GM13976 (cell line): Measurements from ENCODE around the gene EVL.

Source experiments
- DNase-seq: peaks from one replicate; pipeline ENCODE4 v3.0.0; 2012; ENCODE audit warnings: low spot score
- CTCF ChIP-seq: IDR thresholded peaks from 2 replicates; pipeline ENCODE4 v1.5.1; 2012; ENCODE audit warnings: borderline replicate concordance, mild to moderate bottlenecking; ENCODE audit not compliant: insufficient read depth; ENCODE audit errors: extremely low read depth, missing control alignments, control extremely low read depth
- in situ Hi-C: fragments of 300-500 bp; cut with MboI; formaldehyde crosslinking; loops from one replicate; pipeline ENCODE4 v1.12.0; 2022; ENCODE audit warnings: low sequenced_read_pairs, mixed read lengths, inconsistent platforms; ENCODE audit not compliant: unreplicated experiment

EVL gene

GRCh38 chr14:100074431-100075100 is 9.3 kb downstream of the EVL start:
- TF ChIP-seq CTCF: no peak
- in situ Hi-C loops: no loop called here
- no peak for DNase-seq

- no peak for DNase-seq
- TF ChIP-seq CTCF: no peak
- in situ Hi-C loops: no loop called here
Observed at GRCh38 chr14:100075681-100076080, 10.5 kb downstream of the EVL start.

GRCh38 chr14:100076133-100076532 is 10.9 kb downstream of the EVL start:
- peak; percentile 62 for DNase-seq
- TF ChIP-seq CTCF: no peak
- in situ Hi-C loops: no loop called here

- no peak for DNase-seq
Observed at GRCh38 chr14:100076606-100077005, 11.4 kb downstream of the EVL start.

GRCh38 chr14:100077441-100077840 is 12.2 kb downstream of the EVL start:
- no peak for TF ChIP-seq CTCF
- in situ Hi-C loops: no loop called here
- DNase-seq: no peak

More at GRCh38 chr14:100076606-100077005, 11.4 kb downstream of the EVL start:
- in situ Hi-C loops: no loop called here
- TF ChIP-seq CTCF: no peak

GRCh38 chr14:100078216-100078803 is 13.1 kb downstream of the EVL start:
- in situ Hi-C loops: no loop called here
- no peak for DNase-seq
- TF ChIP-seq CTCF: no peak
